Mesenchymal stem cell (in vitro differentiated cells and primary cell): ENCODE data around the gene VBP1.

Experiments used
- DNase-seq: peaks from one replicate; pipeline ENCODE4 v3.0.0-alpha.2; 2013
- H2AFZ ChIP-seq: one replicate; pipeline ENCODE4 v1.6.1; 2013; ENCODE audit warnings: low read depth, mild to moderate bottlenecking, control low read depth, inconsistent platforms, low read length, moderate library complexity
- H2AK5ac ChIP-seq: 2 replicates; pipeline ENCODE4 v1.6.1; 2013; ENCODE audit warnings: low read length, moderate library complexity, mild to moderate bottlenecking, inconsistent platforms; ENCODE audit not compliant: severe bottlenecking
- H2BK120ac ChIP-seq: one replicate; pipeline ENCODE4 v1.6.1; 2013; ENCODE audit warnings: low read depth, mild to moderate bottlenecking, inconsistent platforms, low read length, moderate library complexity
- H2BK12ac ChIP-seq, 2 experiments: one replicate each; pipeline ENCODE4 v1.6.1; 2013; ENCODE audit warnings: inconsistent platforms in 2 of 2, low read length in 2 of 2, mild to moderate bottlenecking in 2 of 2, moderate library complexity in 2 of 2, control low read depth in 1 of 2
- H2BK15ac ChIP-seq: one replicate; pipeline ENCODE4 v1.6.1; 2013; ENCODE audit warnings: mild to moderate bottlenecking, low read depth, inconsistent platforms; ENCODE audit not compliant: poor library complexity, severe bottlenecking
- H2BK5ac ChIP-seq: 2 replicates; pipeline ENCODE4 v1.6.1; 2013; ENCODE audit warnings: low read depth, mild to moderate bottlenecking, low read length, control low read depth, inconsistent platforms; ENCODE audit not compliant: poor library complexity, severe bottlenecking
- H3K14ac ChIP-seq, 2 experiments: one replicate each; pipeline ENCODE4 v1.6.1; 2013; ENCODE audit warnings: inconsistent platforms in 2 of 2, low read length in 2 of 2, control low read depth in 1 of 2, mild to moderate bottlenecking in 1 of 2, moderate library complexity in 1 of 2
- H3K18ac ChIP-seq, 2 experiments: one replicate each; pipeline ENCODE4 v1.6.1; 2013; ENCODE audit warnings: inconsistent platforms in 2 of 2, low read length in 2 of 2, control low read depth in 1 of 2, low read depth in 1 of 2, mild to moderate bottlenecking in 1 of 2
- H3K23ac ChIP-seq, 2 experiments: one replicate each; pipeline ENCODE4 v1.6.1; 2013; ENCODE audit warnings: inconsistent platforms in 2 of 2, low read length in 2 of 2, mild to moderate bottlenecking in 2 of 2, moderate library complexity in 2 of 2, control low read depth in 1 of 2
- H3K27ac ChIP-seq: 2 replicates; pipeline ENCODE4 v1.5.1; 2013; ENCODE audit warnings: mild to moderate bottlenecking, moderate library complexity, low read length, control low read depth, inconsistent platforms; ENCODE audit not compliant: poor library complexity, severe bottlenecking
- H3K27me3 ChIP-seq, 2 experiments: 2 replicates each; pipeline versions ENCODE4 v1.6.1 to v1.7.0; 2013; ENCODE audit warnings: low read length in 2 of 2, mild to moderate bottlenecking in 2 of 2, moderate library complexity in 2 of 2, control low read depth in 1 of 2, inconsistent platforms in 1 of 2; ENCODE audit not compliant: control insufficient read depth in 1 of 2, insufficient read depth in 1 of 2
- H3K36me3 ChIP-seq, 2 experiments: 2 replicates each; pipeline versions ENCODE4 v1.6.1 to v1.7.0; 2013; ENCODE audit warnings: low read length in 2 of 2, control low read depth in 1 of 2, inconsistent platforms in 1 of 2, low read depth in 1 of 2, mild to moderate bottlenecking in 1 of 2; ENCODE audit not compliant: insufficient read depth in 2 of 2, control insufficient read depth in 1 of 2
- H3K4ac ChIP-seq, 2 experiments: one replicate each; pipeline ENCODE4 v1.6.1; 2013; ENCODE audit warnings: inconsistent platforms in 2 of 2, low read length in 2 of 2, mild to moderate bottlenecking in 2 of 2, moderate library complexity in 2 of 2, control low read depth in 1 of 2, low read depth in 1 of 2
- H3K4me1 ChIP-seq: 2 replicates; pipeline ENCODE4 v1.6.1; 2013; ENCODE audit warnings: low read depth, low read length, control low read depth; ENCODE audit not compliant: control insufficient read depth, insufficient read depth
- H3K4me2 ChIP-seq: 2 replicates; pipeline ENCODE4 v1.6.1; 2013; ENCODE audit warnings: low read length, mild to moderate bottlenecking, inconsistent platforms; ENCODE audit not compliant: poor library complexity, severe bottlenecking
- H3K4me3 ChIP-seq, 2 experiments: 2 replicates each; pipeline versions ENCODE4 v1.5.1 to v1.7.0; 2013; ENCODE audit warnings: low read length in 2 of 2, mild to moderate bottlenecking in 2 of 2, control low read depth in 1 of 2, low read depth in 1 of 2; ENCODE audit not compliant: insufficient read depth in 1 of 2
- H3K79me1 ChIP-seq: replicated peaks from 2 replicates; pipeline ENCODE4 v1.6.1; 2013; ENCODE audit warnings: mild to moderate bottlenecking, control low read depth, low read length, inconsistent platforms; ENCODE audit not compliant: poor library complexity, severe bottlenecking
- H3K9ac ChIP-seq: 2 replicates; pipeline ENCODE4 v1.7.0; 2013; ENCODE audit warnings: mild to moderate bottlenecking, low read length, moderate library complexity
- H3K9me3 ChIP-seq: 2 replicates; pipeline ENCODE4 v1.7.0; 2013; ENCODE audit warnings: mild to moderate bottlenecking, low read length; ENCODE audit not compliant: control insufficient read depth
- H4K8ac ChIP-seq: one replicate; pipeline ENCODE4 v1.6.1; 2013; ENCODE audit warnings: inconsistent platforms, mild to moderate bottlenecking, low read length, moderate library complexity
- H4K91ac ChIP-seq: one replicate; pipeline ENCODE4 v1.6.1; 2013; ENCODE audit warnings: mild to moderate bottlenecking, low read length, inconsistent platforms
- WGBS: methylation state at CpG from one replicate; pipeline ENCODE4 v1.1.7; 2013; ENCODE audit warnings: mixed read lengths; 5-methylcytosine and 5-hydroxymethylcytosine counted together

Gene VBP1

GRCh38 chrX:155270969-155271368 lies 54.7 kb downstream of the VBP1 start:
- Histone ChIP-seq H3K4me2 (no peak overlapping the region), H3K18ac (no peak overlapping the region), H3K4ac (no peak overlapping the region), H2BK120ac (no peak overlapping the region), H3K9ac (no peak overlapping the region), H2AFZ (no peak overlapping the region), H3K4me3 (no peak overlapping the region), H3K27me3 (no peaks in the 10 kb centered on the region), H3K4me1 (no peaks in the 10 kb centered on the region), H3K14ac (no peak overlapping the region), H2BK12ac (no peak overlapping the region), H3K23ac (no peak overlapping the region), H4K91ac (no peak overlapping the region), H3K79me1 (no peaks in the 10 kb centered on the region), H2AK5ac (no peak overlapping the region), H2BK5ac (no peak overlapping the region), H3K27ac (no peak overlapping the region), H2BK15ac (no peak overlapping the region), H3K36me3 (no peaks in the 10 kb centered on the region), H4K8ac (no peak overlapping the region), H3K9me3 (peaks cover 19% of the 10 kb centered on the region)
- no peak for DNase-seq
- WGBS: no CpG with 5 or more reads among the region's 1 CpG

DNA sequence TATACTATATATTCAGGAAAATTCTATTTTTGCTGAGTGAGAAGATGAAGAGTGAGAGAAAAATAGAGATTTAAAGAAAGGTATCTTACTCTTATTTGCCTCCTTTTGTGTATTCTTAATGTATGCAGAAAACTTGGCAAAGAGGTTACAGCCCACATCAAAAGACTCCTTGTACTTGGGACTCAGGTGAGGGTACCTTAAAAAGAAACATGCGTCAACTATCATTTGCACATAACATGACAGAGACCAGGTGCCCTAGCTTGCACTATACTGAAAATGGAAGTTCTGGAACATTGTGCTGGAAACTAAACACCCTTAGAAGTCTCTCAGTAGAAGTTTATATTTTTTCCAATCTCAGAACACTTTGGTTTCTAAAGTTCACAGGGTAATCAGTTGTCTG lies 63.6 kb downstream of the VBP1 start:
- Histone ChIP-seq H4K8ac (no peak overlapping the region), H3K4ac (no peak overlapping the region), H3K23ac (no peak overlapping the region), H2AFZ (no peak overlapping the region), H4K91ac (no peak overlapping the region), H3K4me1 (no peaks in the 10 kb centered on the region), H2BK120ac (no peak overlapping the region), H2AK5ac (no peak overlapping the region), H3K9me3 (peaks cover 12% of the 10 kb centered on the region), H3K4me2 (no peak overlapping the region), H2BK5ac (no peak overlapping the region), H2BK12ac (no peak overlapping the region), H3K79me1 (no peaks in the 10 kb centered on the region), H3K18ac (no peak overlapping the region), H3K27ac (no peak overlapping the region), H3K9ac (no peak overlapping the region), H3K4me3 (no peak overlapping the region), H3K14ac (no peak overlapping the region), H3K36me3 (peaks cover 0 to 34% of the 10 kb centered on the region in 2 experiments), H2BK15ac (no peak overlapping the region), H3K27me3 (no peaks in the 10 kb centered on the region)
- WGBS: no CpG with 5 or more reads among the region's 1 CpG
- DNase-seq: no peak
